Activated T-cell treated with anti-CD3 and anti-CD28 coated beads, Interleukin-2, amount 50 U/mL, for 1 hour (primary cell): ENCODE data around the gene TRPC5OS.

Experiments used
- DNase-seq: peaks from one replicate; pipeline ENCODE4 v3.0.0-alpha.2; 2020

Gene TRPC5OS

GRCh38 chrX:111914398-111915090 lies 38.6 kb downstream of the TRPC5OS start:
- no peak for DNase-seq

DNA sequence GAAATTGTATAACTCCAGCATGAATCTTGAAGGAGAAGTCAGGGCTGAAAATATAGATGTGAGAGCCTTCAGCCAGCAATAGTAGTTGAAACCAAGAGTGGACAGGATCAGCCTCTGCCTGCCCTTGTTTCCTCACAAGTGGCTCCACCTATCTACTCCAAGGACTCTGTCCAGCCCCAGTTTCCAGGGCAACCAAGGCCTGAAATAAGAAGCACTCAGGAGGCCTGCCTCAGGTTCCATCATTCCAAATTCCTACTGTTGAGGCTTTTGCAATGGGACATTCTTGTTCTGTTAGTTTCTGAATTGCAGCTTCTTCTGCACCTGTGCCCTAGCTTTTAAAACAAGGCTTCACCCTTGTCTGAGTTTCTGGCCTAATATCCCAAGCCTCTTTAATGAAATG lies 41.6 kb downstream of the TRPC5OS start:
- no peak for DNase-seq

DNA sequence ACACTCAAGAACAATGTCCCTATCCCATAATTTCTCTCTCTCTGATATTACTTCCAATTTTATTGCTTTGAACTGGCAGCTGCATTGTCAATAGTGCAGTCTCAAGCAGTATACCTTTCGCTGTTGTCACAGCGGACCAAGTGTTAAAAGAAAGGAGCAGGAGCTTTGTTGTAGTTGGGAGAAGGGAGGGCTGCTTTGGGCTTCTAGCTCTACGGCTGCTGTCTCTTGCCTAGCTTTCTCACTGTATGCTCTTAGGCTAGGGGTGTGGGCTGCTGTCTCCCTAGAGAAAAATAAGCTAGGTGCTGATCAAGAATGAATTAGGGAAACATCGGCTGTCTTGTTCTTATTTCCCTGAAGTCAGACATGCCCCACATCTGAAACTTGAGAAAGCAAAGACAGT lies 52.5 kb downstream of the TRPC5OS start:
- no peak for DNase-seq
